HCT116 (cell line): ENCODE results near the gene PTDSS2. TPM values are rescaled to one million over a fixed set of nuclear protein-coding genes. Genes with fewer than 3 reads are reported as not detected.

Experiments used
- ATAC-seq: fragments of 200-7000 bp; cut with Tn5 transposase; 2 replicates; pipeline ENCODE4 v1.9.1; 2020; ENCODE audit warnings: mild to moderate bottlenecking, moderate library complexity
- BruUV-seq: library from RNA; stranded (reverse); fragments of 400-500 nt; replicated peaks from 2 replicates; lab custom pipeline; 2021; lab: Mats Ljungman, UMichigan
- CTCF ChIA-PET: fragments of 300-600 bp; sonication (Branson Sonifier 250); formaldehyde crosslinking; loops from one replicate; lab custom pipeline; 2021; ENCODE audit warnings: antibody characterized with exemption; lab: Charles Lee
- POLR2A ChIA-PET: fragments of 300-600, 350-600 bp; sonication (Branson Sonifier 250); formaldehyde crosslinking; loops from one replicate; lab custom pipeline; 2021; ENCODE audit warnings: antibody characterized with exemption; lab: Charles Lee
- RAD21 ChIA-PET, 2 experiments: fragments of 300-600 bp; sonication (Branson Sonifier 250); formaldehyde crosslinking; loops; one replicate each; lab custom pipeline; 2023; ENCODE audit warnings: low total read pairs in 2 of 2; ENCODE audit not compliant: uncharacterized antibody in 2 of 2, unreplicated experiment in 2 of 2, low non-redundant PET in 1 of 2; lab: Charles Lee
- DNase-seq: peaks from one replicate; pipeline ENCODE4 v3.0.0-alpha.2; 2010; ENCODE audit warnings: low read depth, low spot score
- H2AFZ ChIP-seq: fragments of 200-600 bp; shearing (Covaris generic), sonication (generic); 2 replicates; pipeline ENCODE4 v1.6.1; 2017; ENCODE audit warnings: low read depth, mixed run types, mixed read lengths, antibody characterized with exemption, low read length; ENCODE audit not compliant: poor library complexity, severe bottlenecking
- H3K27ac ChIP-seq: 2 replicates; pipeline ENCODE4 v1.5.1; 2012; ENCODE audit warnings: low read depth, low read length
- H3K27me3 ChIP-seq: fragments of 200-600 bp; sonication (generic); 2 replicates; pipeline ENCODE4 v1.6.1; 2016; ENCODE audit warnings: mixed run types, low read length, mixed read lengths; ENCODE audit not compliant: insufficient read depth
- H3K36me3 ChIP-seq, 2 experiments: fragments of 200-500 bp in 1 of 2; fragments of 200-600 bp in 1 of 2; sonication (Bioruptor generic) in 1 of 2; sonication (generic) in 1 of 2; 2 replicates each; pipeline versions ENCODE4 v1.5.1 to v1.6.1; 2014 to 2016; ENCODE audit warnings: low read length in 2 of 2, inconsistent platforms in 1 of 2, mixed read lengths in 1 of 2, mixed run types in 1 of 2; ENCODE audit not compliant: insufficient read depth in 2 of 2, control insufficient read depth in 1 of 2
- H3K4me1 ChIP-seq, 2 experiments: fragments of 200-600 bp in 1 of 2; sonication (generic) in 1 of 2; 2 replicates each; pipeline versions ENCODE4 v1.5.1 to v1.6.1; 2012 to 2017; ENCODE audit warnings: low read length in 2 of 2, inconsistent platforms in 1 of 2, mild to moderate bottlenecking in 1 of 2, mixed read lengths in 1 of 2, mixed run types in 1 of 2, moderate library complexity in 1 of 2; ENCODE audit not compliant: insufficient read depth in 2 of 2, control insufficient read depth in 1 of 2
- H3K4me2 ChIP-seq: fragments of 200-600 bp; sonication (generic); 2 replicates; pipeline ENCODE4 v1.6.1; 2017; ENCODE audit warnings: mixed run types, low read length, mixed read lengths
- H3K4me3 ChIP-seq, 2 experiments: fragments of 200-600 bp in 1 of 2; sonication (generic) in 1 of 2; replicated peaks in 1 of 2; 2 replicates each; pipeline ENCODE4 v1.5.1; 2011 to 2016; ENCODE audit warnings: low read length in 2 of 2, control low read depth in 1 of 2, low read depth in 1 of 2, mild to moderate bottlenecking in 1 of 2, mixed read lengths in 1 of 2, mixed run types in 1 of 2
- H3K79me2 ChIP-seq: fragments of 200-600 bp; sonication (generic); 2 replicates; pipeline ENCODE4 v1.6.1; 2017; ENCODE audit warnings: mild to moderate bottlenecking, mixed run types, low read length, moderate library complexity, mixed read lengths; ENCODE audit not compliant: insufficient read depth
- H3K9ac ChIP-seq: fragments of 200-600 bp; sonication (generic); 2 replicates; pipeline ENCODE4 v1.6.1; 2016; ENCODE audit warnings: low read length, mixed read lengths
- H3K9me2 ChIP-seq: fragments of 200-600 bp; sonication (generic), shearing (Covaris generic); 2 replicates; pipeline ENCODE4 v1.6.1; 2017; ENCODE audit warnings: mixed run types, mild to moderate bottlenecking, moderate library complexity; ENCODE audit not compliant: insufficient read depth
- H3K9me3 ChIP-seq, 2 experiments: fragments of 200-500 bp in 1 of 2; fragments of 200-600 bp in 1 of 2; sonication (Bioruptor generic) in 1 of 2; sonication (generic) in 1 of 2; 2 replicates each; pipeline ENCODE4 v1.6.1; 2014 to 2017; ENCODE audit warnings: low read length in 2 of 2, mixed read lengths in 2 of 2, inconsistent platforms in 1 of 2, low read depth in 1 of 2, mild to moderate bottlenecking in 1 of 2, mixed run types in 1 of 2, moderate library complexity in 1 of 2; ENCODE audit not compliant: control insufficient read depth in 1 of 2, insufficient read depth in 1 of 2
- H4K20me1 ChIP-seq: fragments of 200-600 bp; sonication (generic), shearing (Covaris generic); 2 replicates; pipeline ENCODE4 v1.6.1; 2017; ENCODE audit warnings: mixed run types, mild to moderate bottlenecking, moderate library complexity; ENCODE audit not compliant: insufficient read depth
- CBX3 ChIP-seq: IDR thresholded peaks from 2 replicates; pipeline ENCODE4 v1.6.1; 2012; ENCODE audit warnings: low read depth
- CTCF ChIP-seq, 3 experiments: fragments of 200-600 bp in 1 of 3; sonication (generic) in 1 of 3; IDR thresholded peaks in 2 of 3; conservative IDR thresholded peaks in 1 of 3; 2 replicates each; pipeline ENCODE4 v1.5.1; 2012 to 2017; ENCODE audit warnings: low read depth in 2 of 3, low read length in 2 of 3, antibody characterized with exemption in 1 of 3, borderline replicate concordance in 1 of 3, control low read depth in 1 of 3, mild to moderate bottlenecking in 1 of 3, mixed read lengths in 1 of 3, mixed run types in 1 of 3, moderate library complexity in 1 of 3; ENCODE audit not compliant: insufficient read depth in 1 of 3
- EGR1 ChIP-seq: IDR thresholded peaks from 2 replicates; pipeline ENCODE4 v1.6.1; 2012; ENCODE audit warnings: low read depth
- EZH2 ChIP-seq: fragments of 200-600 bp; sonication (generic); IDR thresholded peaks from 2 replicates; pipeline ENCODE4 v1.6.1; 2017; ENCODE audit warnings: antibody characterized with exemption, mixed run types
- EZH2phosphoT487 ChIP-seq: fragments of 200-600 bp; IDR thresholded peaks from 2 replicates; pipeline ENCODE4 v1.6.1; 2018; ENCODE audit warnings: antibody characterized with exemption, borderline replicate concordance
- FOSL1 ChIP-seq: IDR thresholded peaks from 2 replicates; pipeline ENCODE4 v1.6.1; 2012; ENCODE audit warnings: low read depth
- MAX ChIP-seq: IDR thresholded peaks from 2 replicates; pipeline ENCODE4 v1.6.1; 2012
- POLR2AphosphoS5 ChIP-seq: IDR thresholded peaks from 2 replicates; pipeline ENCODE4 v1.6.1; 2011; ENCODE audit warnings: mild to moderate bottlenecking, low read depth, low read length, moderate library complexity
- REST ChIP-seq: IDR thresholded peaks from 2 replicates; pipeline ENCODE4 v1.6.1; 2012; ENCODE audit warnings: low read depth
- ZBTB33 ChIP-seq: IDR thresholded peaks from 2 replicates; pipeline ENCODE4 v1.6.1; 2011; ENCODE audit warnings: mild to moderate bottlenecking, low read length, moderate library complexity; ENCODE audit not compliant: insufficient replicate concordance; ENCODE audit errors: extremely low read depth
- intact Hi-C: fragments of 100-400 bp; cut with micrococcal nuclease; formaldehyde crosslinking; loops from 2 replicates; pipeline ENCODE4 v1.10.0; 2022
- total RNA-seq: library from RNA; stranded (reverse); gene quantifications from one replicate; pipeline ENCODE4 v1.2.1, GENCODE V29; 2021; ENCODE audit not compliant: unreplicated experiment

Gene PTDSS2
- total RNA-seq, 1 experiment from 2014 or later, result 40.1 TPM

GRCh38 chr11:528166-528814, 78.2 kb downstream of the PTDSS2 start:
- no peak for ATAC-seq
- H3K9me3 ChIP-seq, result no peaks in the 10 kb centered on the region
- no peak overlapping the region for H3K27ac ChIP-seq
- intact Hi-C loops, result no loop called here
- RAD21 ChIA-PET, result no interaction called here
- no peak overlapping the region for H3K4me2 ChIP-seq
- H3K4me3 ChIP-seq, result no peak overlapping the region
- peaks cover 0 to 18% of the 10 kb centered on the region in 2 experiments; a peak in 2 of 4 replicates for H3K36me3 ChIP-seq
- TF ChIP-seq POLR2AphosphoS5 (no peak), EZH2 (no peak), MAX (no peak), CTCF (IDR thresholded peaks at IDR 0.05 in 2 of 3, conservative IDR thresholded peaks at IDR 0.05 in 1 of 3; ENCODE audit: borderline replicate concordance in 1 of 3, insufficient read depth in 1 of 3, low read depth in 2 of 3, low read length in 2 of 3) (no peak), EZH2phosphoT487 (no peak), REST (no peak), EGR1 (no peak), CBX3 (no peak), ZBTB33 (no peak), FOSL1 (no peak)
- H3K4me1 ChIP-seq, result no peaks in the 10 kb centered on the region
- no peaks in the 10 kb centered on the region for H3K27me3 ChIP-seq
- no peaks in the 10 kb centered on the region for H4K20me1 ChIP-seq
- H3K79me2 ChIP-seq, result peaks cover 9% of the 10 kb centered on the region; the same call in 1 of the 2 replicates
- H3K9ac ChIP-seq, result no peak overlapping the region
- H2AFZ ChIP-seq, result no peak overlapping the region
- no peaks in the 10 kb centered on the region for H3K9me2 ChIP-seq
- DNase-seq, result no peak
- BruUV-seq, result no TSS peak
- CTCF ChIA-PET, result no interaction called here
- POLR2A ChIA-PET, result no interaction called here
